Adrenal gland (tissue), 12 donors: Measurements from ENCODE around the gene PRAME. TPM values are rescaled to one million over a fixed set of nuclear protein-coding genes. Genes with fewer than 3 reads are reported as not detected.

Experiments used
- DNase-seq, 7 donors: peaks; one replicate each; pipeline ENCODE4 v3.0.0-alpha.2; 2019 to 2020
- H3K27ac ChIP-seq, 5 donors: fragments of 200-600 bp; sonication (generic) in 4 of 5; 1 replicate in 3 of 5; 2 replicates in 2 of 5; pipeline versions ENCODE4 v1.5.1 to v1.8.0; 2016 to 2020; ENCODE audit warnings: mild to moderate bottlenecking in 1 of 5
- H3K27me3 ChIP-seq: fragments of 200-600 bp; 2 replicates; pipeline ENCODE4 v1.8.0; 2021
- H3K36me3 ChIP-seq, 2 donors: fragments of 200-600 bp; replicated peaks in 1 of 2; 1 replicate in 1 of 2; 2 replicates in 1 of 2; pipeline versions ENCODE4 v1.5.1 to v1.8.0; 2018 to 2022
- H3K4me1 ChIP-seq, 2 donors: fragments of 200-600 bp; replicated peaks in 1 of 2; 1 replicate in 1 of 2; 2 replicates in 1 of 2; pipeline versions ENCODE4 v1.5.1 to v1.8.0; 2018 to 2021
- H3K4me3 ChIP-seq, 4 donors: fragments of 200-600 bp; sonication (generic) in 3 of 4; one replicate each; pipeline ENCODE4 v1.5.1; 2016 to 2018
- H3K9me3 ChIP-seq, 3 donors: fragments of 200-600 bp; sonication (generic) in 1 of 3; replicated peaks in 1 of 3; 1 replicate in 2 of 3; 2 replicates in 1 of 3; pipeline versions ENCODE4 v1.5.1 to v1.8.0; 2016 to 2021
- POLR2A ChIP-seq, 2 donors: fragments of 450-650 bp; IDR thresholded peaks; one replicate each; pipeline ENCODE4 v1.6.1; 2017; ENCODE audit warnings: antibody characterized with exemption in 2 of 2, mild to moderate bottlenecking in 2 of 2, moderate library complexity in 1 of 2
- WGBS, 4 donors: extraction: QIAGEN DNeasy Blood & Tissue Kit in 2 of 4; methylation state at CpG; one replicate each; pipeline versions ENCODE4 v1.1.5 to v1.1.7; 2013 to 2017; 5-methylcytosine and 5-hydroxymethylcytosine counted together
- intact Hi-C, 2 donors: fragments of 100-400 bp; cut with DNase I; formaldehyde crosslinking; loops; one replicate each; pipeline versions ENCODE4 v1.14.1 to v1.15.0; 2022 to 2023
- polyA plus RNA-seq, 3 donors: library from polyadenylated mRNA; stranded (reverse); fragments of 200-250 nt in 2 of 3; fragments of 350-450 nt in 1 of 3; fragmentation: Illumina TruSeq in 1 of 3; extraction: RNeasy Lipid Tissue Mini Kit (QIAGEN cat#74804) in 1 of 3; gene quantifications; one replicate each; pipeline ENCODE4 v1.2.3, GENCODE V29; 2013 to 2014
- total RNA-seq, 9 donors: library from RNA; depleted of rRNA in 4 of 9; stranded (reverse); fragments of >200 nt in 4 of 9; fragments of 120-200 nt in 1 of 9; fragmentation: NEBNext Ultra II Directional in 1 of 9; extraction: Animal tissue kit (Norgen Biotek cat#: 25700) in 1 of 9; gene quantifications; one replicate each; pipeline versions ENCODE4 v1.1.0 to v1.2.4, GENCODE V29; 2013 to 2023
- TF ChIP-seq, protein P1 (sequence below), 6 experiments: fragments of 450-650 bp in 4 of 6; fragments of 200-600 bp in 2 of 6; sonication (generic) in 1 of 6; IDR thresholded peaks; 1 replicate in 5 of 6; 2 replicates in 1 of 6; pipeline versions ENCODE4 v1.5.1 to v1.8.0; 2016 to 2021; ENCODE audit warnings: antibody characterized with exemption in 6 of 6, mild to moderate bottlenecking in 2 of 6, moderate library complexity in 1 of 6
- donor health status: healthy with polysubstance abuse.
- donor health status: Bipolar disorder and iron deficiency.
- donor health status: DM: yes; HTN: yes; CAD: no.
- donor health status: DM: no; HTN: no; CAD: no.
- donor health status: DM: no; HTN: no; CAD: no.
- donor health status: DM: yes; HTN: yes; CAD: no.

PRAME gene
- total and polyA plus RNA-seq, 12 donors: 0.78 to 11.6 (median 3.5) TPM

- H3K36me3 ChIP-seq: no peaks in the 10 kb centered on the region
- H3K27me3 ChIP-seq: no peaks in the 10 kb centered on the region
- no peak overlapping the region for H3K4me3 ChIP-seq
- H3K27ac ChIP-seq: no peak overlapping the region
- WGBS, 4 donors: 79 to 100% (median 90%) methylated on average over 1 to 2 of the region's 2 CpGs
- intact Hi-C loops: no loop called here
- TF ChIP-seq, protein P1, sequence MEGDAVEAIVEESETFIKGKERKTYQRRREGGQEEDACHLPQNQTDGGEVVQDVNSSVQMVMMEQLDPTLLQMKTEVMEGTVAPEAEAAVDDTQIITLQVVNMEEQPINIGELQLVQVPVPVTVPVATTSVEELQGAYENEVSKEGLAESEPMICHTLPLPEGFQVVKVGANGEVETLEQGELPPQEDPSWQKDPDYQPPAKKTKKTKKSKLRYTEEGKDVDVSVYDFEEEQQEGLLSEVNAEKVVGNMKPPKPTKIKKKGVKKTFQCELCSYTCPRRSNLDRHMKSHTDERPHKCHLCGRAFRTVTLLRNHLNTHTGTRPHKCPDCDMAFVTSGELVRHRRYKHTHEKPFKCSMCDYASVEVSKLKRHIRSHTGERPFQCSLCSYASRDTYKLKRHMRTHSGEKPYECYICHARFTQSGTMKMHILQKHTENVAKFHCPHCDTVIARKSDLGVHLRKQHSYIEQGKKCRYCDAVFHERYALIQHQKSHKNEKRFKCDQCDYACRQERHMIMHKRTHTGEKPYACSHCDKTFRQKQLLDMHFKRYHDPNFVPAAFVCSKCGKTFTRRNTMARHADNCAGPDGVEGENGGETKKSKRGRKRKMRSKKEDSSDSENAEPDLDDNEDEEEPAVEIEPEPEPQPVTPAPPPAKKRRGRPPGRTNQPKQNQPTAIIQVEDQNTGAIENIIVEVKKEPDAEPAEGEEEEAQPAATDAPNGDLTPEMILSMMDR (IDR thresholded peaks at IDR 0.05): no peak
- TF ChIP-seq POLR2A (IDR thresholded peaks at IDR 0.05): no peak
- DNase-seq: no peak
- H3K9me3 ChIP-seq: no peaks in the 10 kb centered on the region
- no peaks in the 10 kb centered on the region for H3K4me1 ChIP-seq
These were observed 14.0 kb downstream of the PRAME start for GRCh38 chr22:22545084-22545483.

DNA sequence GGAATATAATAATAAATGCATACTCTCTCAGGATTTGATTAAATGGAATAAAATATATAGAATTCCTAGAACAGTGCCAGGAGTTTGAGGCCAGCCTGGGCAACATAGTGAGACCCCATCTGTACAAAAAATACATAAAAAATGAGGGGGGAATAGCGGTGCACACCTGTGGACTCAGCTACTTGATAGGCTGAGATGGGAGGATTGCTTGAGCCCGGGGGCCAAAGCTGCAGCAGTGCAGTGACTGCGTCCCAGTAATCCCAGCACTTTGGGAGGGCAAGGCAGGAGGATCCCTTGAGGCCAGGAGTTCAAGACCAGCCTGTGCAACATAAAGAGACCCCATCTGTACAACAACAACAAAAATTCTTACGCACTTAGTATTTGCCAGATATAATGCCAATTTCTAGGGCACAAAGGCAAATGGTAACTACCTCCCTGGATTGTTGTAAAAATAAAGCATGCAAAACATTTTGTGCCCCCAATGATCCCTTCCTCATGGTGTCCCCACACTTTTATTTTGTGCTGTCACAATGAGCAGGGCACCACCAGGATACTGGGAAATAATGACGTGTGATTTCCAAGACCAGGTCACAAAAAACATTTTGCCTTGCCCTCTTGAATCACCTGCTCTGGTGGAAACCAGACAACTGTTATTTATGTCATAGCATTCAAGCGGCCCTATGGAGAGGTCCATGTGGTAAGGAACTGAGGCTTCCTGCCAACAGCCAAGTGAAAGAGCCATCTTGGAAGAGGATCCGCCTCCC is 20.7 kb downstream of the PRAME start:
- intact Hi-C loops: no loop called here
- H3K27ac ChIP-seq: no peak overlapping the region
- no peaks in the 10 kb centered on the region for H3K4me1 ChIP-seq
- no peak overlapping the region for H3K4me3 ChIP-seq
- no peak for DNase-seq
- TF ChIP-seq POLR2A (IDR thresholded peaks at IDR 0.05): no peak
- TF ChIP-seq, protein P1 (IDR thresholded peaks at IDR 0.05): no peak
- WGBS, 4 donors: 75 to 88% (median 83%) methylated on average over 7 of the region's 7 CpGs
- H3K36me3 ChIP-seq: no peaks in the 10 kb centered on the region
- H3K9me3 ChIP-seq: no peaks in the 10 kb centered on the region
- no peaks in the 10 kb centered on the region for H3K27me3 ChIP-seq

DNA sequence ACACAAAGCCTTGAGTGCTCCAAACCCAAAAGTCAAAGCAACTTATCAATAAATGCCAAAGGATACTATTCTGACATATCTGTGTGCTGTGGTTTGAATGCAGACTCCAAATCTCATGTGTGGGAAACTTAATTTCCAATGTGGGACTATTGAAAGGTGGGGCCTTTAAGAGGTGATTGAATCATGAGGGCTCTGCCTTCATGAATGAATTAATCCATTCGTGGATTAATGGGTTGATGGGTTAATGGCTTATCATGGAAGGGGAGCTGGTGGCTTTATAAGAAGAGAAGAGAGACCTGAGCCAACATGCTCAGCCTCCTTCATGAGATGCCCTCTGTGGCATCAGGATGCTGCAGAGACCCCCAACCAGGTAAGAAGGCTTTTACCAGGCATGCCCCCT is 22.1 kb downstream of the PRAME start:
- DNase-seq: no peak
- Histone ChIP-seq H3K27me3 (no peaks in the 10 kb centered on the region), H3K27ac (no peak overlapping the region), H3K4me1 (no peaks in the 10 kb centered on the region), H3K4me3 (no peak overlapping the region), H3K9me3 (no peaks in the 10 kb centered on the region), H3K36me3 (no peaks in the 10 kb centered on the region)
- intact Hi-C loops: no loop called here
- no peak for TF ChIP-seq POLR2A (IDR thresholded peaks at IDR 0.05)
- TF ChIP-seq, protein P1 (IDR thresholded peaks at IDR 0.05): no peak
- WGBS, 4 donors: 41 to 58% (median 44%) methylated on average over 1 of the region's 1 CpG

- no peaks in the 10 kb centered on the region for H3K4me1 ChIP-seq
- WGBS, 4 donors: 75 to 81% (median 77%) methylated on average over 6 of the region's 6 CpGs
- intact Hi-C loops: no loop called here
- no peaks in the 10 kb centered on the region for H3K9me3 ChIP-seq
- TF ChIP-seq, protein P1 (IDR thresholded peaks at IDR 0.05): no peak
- TF ChIP-seq POLR2A (IDR thresholded peaks at IDR 0.05): no peak
- no peaks in the 10 kb centered on the region for H3K27me3 ChIP-seq
- H3K36me3 ChIP-seq: no peaks in the 10 kb centered on the region
- H3K4me3 ChIP-seq: no peak overlapping the region
- DNase-seq: no peak
- no peak overlapping the region for H3K27ac ChIP-seq
These were observed 22.6 kb downstream of the PRAME start for GRCh38 chr22:22536515-22536914.
